A549 (cell line): ENCODE results near the gene SPTBN5. TPM values are rescaled to one million over a fixed set of nuclear protein-coding genes. Genes with fewer than 3 reads are reported as not detected.

ENCODE experiments used
- ATAC-seq, 2 experiments: fragments of 200-7000 bp in 1 of 2; fragments of >200 bp in 1 of 2; cut with Nextera tagmentation in 1 of 2; cut with Tn5 transposase in 1 of 2; 3 replicates each; pipeline versions ENCODE4 v1.8.0 to v1.9.1; 2018 to 2020; ENCODE audit warnings: mild to moderate bottlenecking in 1 of 2, moderate library complexity in 1 of 2
- CTCF ChIA-PET: fragments of 300-600 bp; sonication (Branson Sonifier 250); formaldehyde crosslinking; extraction: SDS; loops from one replicate; lab custom pipeline; 2021; ENCODE audit warnings: antibody characterized with exemption, inconsistent platforms; lab: Yijun Ruan, JAX
- POLR2A ChIA-PET: fragments of 350-600 bp; formaldehyde crosslinking; extraction: SDS; loops from one replicate; lab custom pipeline; 2021; ENCODE audit warnings: antibody characterized with exemption, inconsistent platforms; lab: Yijun Ruan, JAX
- DNase-seq, 2 experiments: peaks; one replicate each; pipeline versions ENCODE4 v3.0.0 to v3.0.0-alpha.2; 2011 to 2016; ENCODE audit warnings: low read depth in 1 of 2, low spot score in 1 of 2
- FAIRE-seq: peaks from 2 replicates; lab custom pipeline; 2011; peaks lifted over from hg19 to GRCh38; lab: Jason Lieb, UNC
- H3K27ac ChIP-seq, 2 experiments: fragments of >200 bp; sonication (Bioruptor Twin); formaldehyde crosslinking; 3 replicates each; pipeline ENCODE4 v1.5.1; 2016 to 2017
- H3K4me1 ChIP-seq: fragments of >200 bp; sonication (Bioruptor Twin); formaldehyde crosslinking; 3 replicates; pipeline ENCODE4 v1.6.1; 2016
- H3K4me2 ChIP-seq: fragments of >200 bp; sonication (Bioruptor Twin); formaldehyde crosslinking; 3 replicates; pipeline ENCODE4 v1.6.1; 2016
- H3K4me3 ChIP-seq: fragments of >200 bp; sonication (Bioruptor Twin); formaldehyde crosslinking; 3 replicates; pipeline ENCODE4 v1.5.1; 2016
- H3K9me3 ChIP-seq: fragments of >200 bp; sonication (Bioruptor Twin); formaldehyde crosslinking; 3 replicates; pipeline ENCODE4 v1.6.1; 2016
- CHD2 ChIP-seq: fragments of 150-350 bp; IDR thresholded peaks from 2 replicates; pipeline ENCODE4 v1.6.1; 2014; ENCODE audit warnings: low read length; ENCODE audit not compliant: partially characterized antibody
- EHMT2 ChIP-seq: fragments of 200-600 bp; sonication (generic); IDR thresholded peaks from 2 replicates; pipeline ENCODE4 v1.6.1; 2016; ENCODE audit warnings: antibody characterized with exemption, low read depth, mild to moderate bottlenecking, moderate library complexity
- ELK1 ChIP-seq: fragments of 150-350 bp; IDR thresholded peaks from 2 replicates; pipeline ENCODE4 v1.6.1; 2014; ENCODE audit warnings: low read depth, mild to moderate bottlenecking, low read length
- FOSB ChIP-seq: fragments of 250-450 bp; sonication (Bioruptor Pico); IDR thresholded peaks from 2 replicates; pipeline ENCODE4 v1.5.0; 2020; ENCODE audit warnings: mild to moderate bottlenecking, moderate library complexity
- HDAC2 ChIP-seq: fragments of 200-600 bp; sonication (generic); IDR thresholded peaks from 2 replicates; pipeline ENCODE4 v1.6.1; 2016
- HES2 ChIP-seq: fragments of >200 bp; sonication (Bioruptor Twin); formaldehyde crosslinking; IDR thresholded peaks from 2 replicates; pipeline ENCODE4 v1.6.1; 2016
- MAX ChIP-seq: IDR thresholded peaks from 2 replicates; pipeline ENCODE4 v1.6.1; 2012
- MAZ ChIP-seq: fragments of 150-350 bp; IDR thresholded peaks from 2 replicates; pipeline ENCODE4 v1.6.1; 2014; ENCODE audit warnings: antibody characterized with exemption, low read depth, low read length, borderline replicate concordance
- NFE2L2 ChIP-seq: fragments of 150-350 bp; conservative IDR thresholded peaks from 2 replicates; pipeline ENCODE4 v1.6.1; 2014; ENCODE audit warnings: low read length
- RAD21 ChIP-seq, 2 experiments: fragments of >200 bp in 1 of 2; sonication (Bioruptor Twin) in 1 of 2; formaldehyde crosslinking in 1 of 2; IDR thresholded peaks in 1 of 2; conservative IDR thresholded peaks in 1 of 2; 2 replicates in 1 of 2; 3 replicates in 1 of 2; pipeline ENCODE4 v1.6.1; 2012 to 2018; ENCODE audit warnings: inconsistent platforms in 1 of 2
- RARB ChIP-seq: fragments of 250-450 bp; sonication (Bioruptor Pico); IDR thresholded peaks from 2 replicates; pipeline ENCODE4 v1.8.0; 2021; ENCODE audit warnings: mild to moderate bottlenecking, moderate library complexity
- RCOR1 ChIP-seq: fragments of 150-350 bp; IDR thresholded peaks from 2 replicates; pipeline ENCODE4 v1.6.1; 2014; ENCODE audit warnings: antibody characterized with exemption, low read length, low read depth
- TFCP2L1 ChIP-seq: fragments of 250-450 bp; sonication (Bioruptor Pico); IDR thresholded peaks from 2 replicates; pipeline ENCODE4 v1.5.0; 2021; ENCODE audit warnings: mild to moderate bottlenecking
- ZFP36 ChIP-seq: fragments of 450-650 bp; IDR thresholded peaks from 2 replicates; pipeline ENCODE4 v1.6.1; 2014; ENCODE audit warnings: borderline replicate concordance; ENCODE audit not compliant: partially characterized antibody
- ZNF302 ChIP-seq: fragments of 250-450 bp; sonication (Bioruptor Pico); IDR thresholded peaks from 2 replicates; pipeline ENCODE4 v1.9.0; 2021; ENCODE audit warnings: inconsistent platforms, mild to moderate bottlenecking, moderate library complexity
- ZSCAN20 ChIP-seq: fragments of 250-450 bp; sonication (Bioruptor Pico); IDR thresholded peaks from 2 replicates; pipeline ENCODE4 v1.8.0; 2022; ENCODE audit warnings: mild to moderate bottlenecking, moderate library complexity
- WGBS: methylation state at CpG from one replicate; pipeline ENCODE4 v1.1.6; 2017; ENCODE audit errors: missing lambda C conversion rate; 5-methylcytosine and 5-hydroxymethylcytosine counted together
- polyA plus RNA-seq, 4 experiments: library from polyadenylated mRNA; depleted of rRNA in 3 of 4; stranded (reverse); fragments of >200 nt; fragmentation: RNase III in 1 of 4; extraction: RNeasy Plus Mini Kit Qiagen cat#74134 plus additional on column Dnase treatment in 1 of 4; gene quantifications; 2 replicates in 3 of 4; 3 replicates in 1 of 4; pipeline ENCODE4 v1.2.3, GENCODE V29; 2011 to 2017
- TF ChIP-seq, protein P1 (sequence below): IDR thresholded peaks from 2 replicates; pipeline ENCODE4 v1.6.1; 2012; ENCODE audit warnings: low read depth, borderline replicate concordance
- TF ChIP-seq, protein P2 (sequence below): fragments of 200-600 bp; sonication (generic); IDR thresholded peaks from 2 replicates; pipeline ENCODE4 v1.6.1; 2016; ENCODE audit warnings: antibody characterized with exemption, mild to moderate bottlenecking, moderate library complexity

Gene SPTBN5
- polyA plus RNA-seq, 2 of the 4 experiments (the other 2 are of a cell fraction) = 0.05 to 0.17 TPM

DNA sequence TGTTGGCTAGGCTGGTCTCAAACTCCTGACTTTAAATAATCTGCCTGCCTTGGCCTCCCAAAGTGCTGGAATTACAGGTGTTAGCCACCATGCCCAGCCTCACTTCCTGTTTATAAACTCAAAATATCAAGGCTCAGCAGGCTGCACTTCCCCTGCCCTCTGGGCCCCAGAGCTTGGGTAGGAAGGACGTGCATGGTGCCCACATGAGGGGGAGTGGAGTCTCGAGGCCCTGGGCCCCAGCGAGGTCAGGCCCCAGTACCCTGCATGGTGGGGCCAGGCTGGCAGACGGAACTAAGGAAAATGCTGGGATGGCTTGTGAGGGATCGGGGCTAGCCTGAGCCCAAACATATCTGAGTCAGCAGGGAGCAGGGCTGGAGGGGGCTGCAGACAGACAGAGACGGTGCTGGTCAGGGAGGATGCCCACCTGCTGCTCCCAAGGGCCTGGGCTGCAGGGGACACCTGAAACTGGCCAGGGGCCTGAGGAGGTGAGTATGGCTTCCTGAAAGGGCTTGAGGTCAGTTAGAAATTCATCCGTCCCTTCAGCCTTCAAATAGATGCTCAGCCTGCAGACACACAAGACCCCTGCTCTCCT lies 5.1 kb downstream of the SPTBN5 start (continued):
- no peak for TF ChIP-seq ELK1
- no peak for TF ChIP-seq FOSB (CRISPR knock-in tag)
- TF ChIP-seq NFE2L2 = no peak
- no peak for TF ChIP-seq ZNF302 (CRISPR knock-in tag)

DNA sequence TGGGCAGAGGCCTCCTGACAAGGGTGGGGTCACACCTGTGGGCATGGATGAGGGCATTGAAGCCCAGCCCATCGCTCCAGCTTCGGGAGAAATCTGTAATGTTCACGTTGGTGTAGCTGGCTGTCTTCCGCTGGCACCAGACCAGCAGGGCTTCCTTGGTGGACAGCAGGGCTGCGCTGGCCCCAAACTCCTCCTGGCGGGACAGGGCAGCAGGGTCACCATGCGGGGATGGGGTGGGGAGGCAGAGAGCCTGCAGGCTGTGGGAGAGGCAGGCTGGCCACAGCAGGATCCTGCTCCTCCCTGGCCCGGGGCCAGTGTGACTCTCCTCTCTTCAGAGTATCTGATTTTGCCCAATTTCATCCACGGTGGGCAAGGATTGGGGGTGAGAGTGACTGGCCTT lies 6.0 kb downstream of the SPTBN5 start:
- H3K4me2 ChIP-seq = no peak overlapping the region
- H3K4me3 ChIP-seq = no peak overlapping the region
- WGBS = 53% methylated on average over 4 of the region's 9 CpGs
- ATAC-seq (no peak), FAIRE-seq (no peak), DNase-seq (no peak)
- POLR2A ChIA-PET = no interaction called here
- CTCF ChIA-PET = interaction anchor here (1.0 to 1.2 kb wide), 2 partner anchors 15 to 17 kb away, joined by 3 to 4 read pairs; no protein-coding TSS in a partner anchor
- no peak for TF ChIP-seq MAX
- TF ChIP-seq, protein P1, sequence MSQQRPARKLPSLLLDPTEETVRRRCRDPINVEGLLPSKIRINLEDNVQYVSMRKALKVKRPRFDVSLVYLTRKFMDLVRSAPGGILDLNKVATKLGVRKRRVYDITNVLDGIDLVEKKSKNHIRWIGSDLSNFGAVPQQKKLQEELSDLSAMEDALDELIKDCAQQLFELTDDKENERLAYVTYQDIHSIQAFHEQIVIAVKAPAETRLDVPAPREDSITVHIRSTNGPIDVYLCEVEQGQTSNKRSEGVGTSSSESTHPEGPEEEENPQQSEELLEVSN = no peak
- no peak for TF ChIP-seq TFCP2L1
- TF ChIP-seq ZNF302 (CRISPR knock-in tag) = no peak
- no peak for TF ChIP-seq RAD21 (conservative IDR thresholded peaks at IDR 0.05 in 1 of 2, IDR thresholded peaks at IDR 0.05 in 1 of 2)
- no peaks in the 10 kb centered on the region for H3K9me3 ChIP-seq
- no peaks in the 10 kb centered on the region for H3K4me1 ChIP-seq
- H3K27ac ChIP-seq = no peak overlapping the region

GRCh38 chr15:41887161-41887560 lies 6.7 kb downstream of the SPTBN5 start:
- ChIA-PET CTCF (interaction anchor here (0.9 to 1.6 kb wide), 4 partner anchors 16 to 197 kb away, joined by 3 read pairs; no protein-coding TSS in a partner anchor), POLR2A (no interaction called here)
- Histone ChIP-seq H3K4me1 (no peaks in the 10 kb centered on the region), H3K4me3 (no peak overlapping the region), H3K9me3 (no peaks in the 10 kb centered on the region), H3K27ac (no peak overlapping the region), H3K4me2 (no peak overlapping the region)
- 88% methylated on average over 10 of the region's 10 CpGs for WGBS
- FAIRE-seq (no peak), DNase-seq (no peak), ATAC-seq (no peak)
- no peak for TF ChIP-seq ZSCAN20
- no peak for TF ChIP-seq RARB (CRISPR knock-in tag)
- TF ChIP-seq HDAC2 = no peak
- no peak for TF ChIP-seq RCOR1
- TF ChIP-seq EHMT2 = no peak
- no peak for TF ChIP-seq ZFP36
- TF ChIP-seq MAZ = no peak
- TF ChIP-seq TFCP2L1 = no peak
- TF ChIP-seq, protein P2, sequence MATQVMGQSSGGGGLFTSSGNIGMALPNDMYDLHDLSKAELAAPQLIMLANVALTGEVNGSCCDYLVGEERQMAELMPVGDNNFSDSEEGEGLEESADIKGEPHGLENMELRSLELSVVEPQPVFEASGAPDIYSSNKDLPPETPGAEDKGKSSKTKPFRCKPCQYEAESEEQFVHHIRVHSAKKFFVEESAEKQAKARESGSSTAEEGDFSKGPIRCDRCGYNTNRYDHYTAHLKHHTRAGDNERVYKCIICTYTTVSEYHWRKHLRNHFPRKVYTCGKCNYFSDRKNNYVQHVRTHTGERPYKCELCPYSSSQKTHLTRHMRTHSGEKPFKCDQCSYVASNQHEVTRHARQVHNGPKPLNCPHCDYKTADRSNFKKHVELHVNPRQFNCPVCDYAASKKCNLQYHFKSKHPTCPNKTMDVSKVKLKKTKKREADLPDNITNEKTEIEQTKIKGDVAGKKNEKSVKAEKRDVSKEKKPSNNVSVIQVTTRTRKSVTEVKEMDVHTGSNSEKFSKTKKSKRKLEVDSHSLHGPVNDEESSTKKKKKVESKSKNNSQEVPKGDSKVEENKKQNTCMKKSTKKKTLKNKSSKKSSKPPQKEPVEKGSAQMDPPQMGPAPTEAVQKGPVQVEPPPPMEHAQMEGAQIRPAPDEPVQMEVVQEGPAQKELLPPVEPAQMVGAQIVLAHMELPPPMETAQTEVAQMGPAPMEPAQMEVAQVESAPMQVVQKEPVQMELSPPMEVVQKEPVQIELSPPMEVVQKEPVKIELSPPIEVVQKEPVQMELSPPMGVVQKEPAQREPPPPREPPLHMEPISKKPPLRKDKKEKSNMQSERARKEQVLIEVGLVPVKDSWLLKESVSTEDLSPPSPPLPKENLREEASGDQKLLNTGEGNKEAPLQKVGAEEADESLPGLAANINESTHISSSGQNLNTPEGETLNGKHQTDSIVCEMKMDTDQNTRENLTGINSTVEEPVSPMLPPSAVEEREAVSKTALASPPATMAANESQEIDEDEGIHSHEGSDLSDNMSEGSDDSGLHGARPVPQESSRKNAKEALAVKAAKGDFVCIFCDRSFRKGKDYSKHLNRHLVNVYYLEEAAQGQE = no peak
- TF ChIP-seq, protein P1 = no peak
- no peak for TF ChIP-seq CHD2
- no peak for TF ChIP-seq HES2
